ENCODE data around the gene CD207.
"Not testable (repeated sequence)": the region's sequence is repeated elsewhere in the genome, so short reads cannot be mapped to it uniquely, and the experiment has no call there.

Gene CD207

GRCh38 chr2:70828914-70829824 lies 6.4 kb downstream of the CD207 start:
- no peak for DNase-seq

GRCh38 chr2:70828115-70828514 lies 7.5 kb downstream of the CD207 start:
- DNase-seq, result no peak

GRCh38 chr2:70827388-70827787 lies 8.2 kb downstream of the CD207 start:
- DNase-seq, result no peak

- no peak for DNase-seq
These were observed 8.8 kb downstream of the CD207 start for GRCh38 chr2:70826696-70827350.

- DNase-seq, result no peak
These were observed 12.4 kb downstream of the CD207 start for GRCh38 chr2:70823249-70823648.

- DNase-seq, result no peak
These were observed 12.8 kb downstream of the CD207 start for GRCh38 chr2:70822843-70823242.

GRCh38 chr2:70820499-70820898 lies 15.1 kb downstream of the CD207 start, which contains the start of gene CLEC4F:
Gene CLEC4F, minus strand, starts transcription at chr2:70820599. Its CDS starts 76 bp downstream, at chr2:70820523.
- no peak for DNase-seq

- DNase-seq, result no peak
These were observed 18.2 kb downstream of the CD207 start for GRCh38 chr2:70817284-70817954.

GRCh38 chr2:70816726-70817125 lies 18.9 kb downstream of the CD207 start:
- no peak for DNase-seq

- DNase-seq, result no peak
These were observed 26.3 kb downstream of the CD207 start for GRCh38 chr2:70808983-70809958.

GRCh38 chr2:70807828-70808118 lies 27.8 kb downstream of the CD207 start:
- DNase-seq, result no peak

- no peak for DNase-seq
These were observed 28.4 kb downstream of the CD207 start for GRCh38 chr2:70807102-70807827.

- DNase-seq, result no peak
These were observed 29.0 kb downstream of the CD207 start for GRCh38 chr2:70806620-70807019.

- DNase-seq, result no peak
These were observed 29.6 kb downstream of the CD207 start for GRCh38 chr2:70806013-70806412.

GRCh38 chr2:70801607-70802263 lies 33.9 kb downstream of the CD207 start:
- DNase-seq, result no peak

GRCh38 chr2:70799706-70800105 lies 35.9 kb downstream of the CD207 start:
- no peak for DNase-seq

GRCh38 chr2:70797996-70798395 lies 37.6 kb downstream of the CD207 start:
- DNase-seq, result not testable (repeated sequence)

GRCh38 chr2:70797506-70797905 lies 38.1 kb downstream of the CD207 start:
- DNase-seq, result no peak

- no peak for DNase-seq
These were observed 39.4 kb downstream of the CD207 start for GRCh38 chr2:70796262-70796661.

- DNase-seq, result no peak
These were observed 40.2 kb downstream of the CD207 start for GRCh38 chr2:70795164-70795995.
